ENCODE results near the gene PCDHA2. TPM values are rescaled to one million over a fixed set of nuclear protein-coding genes. Genes with fewer than 3 reads are reported as not detected.
A peak's percentile ranks its signal among the peaks of the same experiment; 100 is the strongest.

The PCDHA2 gene
- total and polyA plus RNA-seq, 2 of the 13 experiments (the other 11 are each of a cell fraction or from before 2014, with no cell fraction given) = not detected

DNA sequence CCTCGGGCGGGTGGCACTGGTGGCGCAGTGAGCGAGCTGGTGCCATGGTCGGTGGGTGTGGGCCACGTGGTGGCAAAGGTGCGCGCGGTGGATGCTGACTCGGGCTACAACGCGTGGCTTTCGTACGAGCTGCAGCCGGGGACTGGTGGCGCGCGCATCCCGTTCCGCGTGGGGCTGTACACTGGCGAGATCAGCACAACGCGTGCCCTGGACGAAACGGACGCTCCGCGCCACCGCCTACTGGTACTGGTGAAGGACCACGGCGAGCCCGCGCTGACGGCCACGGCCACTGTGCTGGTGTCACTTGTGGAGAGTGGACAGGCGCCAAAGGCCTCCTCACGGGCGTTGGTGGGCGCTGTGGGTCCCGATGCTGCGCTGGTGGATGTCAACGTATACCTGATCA is 14.2 kb downstream of the PCDHA2 start:
- WGBS (ENCODE audit: low lambda C conversion rate) = 86% methylated on average over 26 of the region's 43 CpGs
- intact Hi-C loops (cut with micrococcal nuclease; ENCODE audit: unreplicated experiment) (no loop called here), in situ Hi-C loops (cut with HindIII; ENCODE audit: extremely low pct_ligation_motif_present, low pct_unique_long_range_greater_than_20kb) (no loop called here)
- Histone ChIP-seq H3K9ac (ENCODE audit: insufficient read depth, low read depth, low read length) (no peak overlapping the region), H3K4me2 (ENCODE audit: low read depth, low read length) (no peak overlapping the region), H4K20me1 (ENCODE audit: insufficient read depth, low read length) (no peaks in the 10 kb centered on the region), H3K27ac (ENCODE audit: extremely low read length, insufficient read depth, low read length) (no peak overlapping the region), H3K9me3 (ENCODE audit: low read length) (peaks cover 11% of the 10 kb centered on the region; the same call in 1 of the 2 replicates), H3K79me2 (ENCODE audit: insufficient read depth, low read length) (no peaks in the 10 kb centered on the region), H2AFZ (ENCODE audit: low read length) (no peak overlapping the region), H3K4me3 (replicated peaks in 1 of 3; ENCODE audit: insufficient read depth in 1 of 3, low read depth in 2 of 3, low read length in 3 of 3) (no peak overlapping the region), H3K27me3 (ENCODE audit: control insufficient read depth in 1 of 2, insufficient read depth in 2 of 2, low read length in 2 of 2) (no peaks in the 10 kb centered on the region; a peak in 1 of 5 replicates), H3K36me3 (replicated peaks in 1 of 2; ENCODE audit: control insufficient read depth in 1 of 2, insufficient read depth in 2 of 2, low read length in 2 of 2) (no peaks in the 10 kb centered on the region), H3K4me1 (ENCODE audit: insufficient read depth, low read length) (no peaks in the 10 kb centered on the region)
- FAIRE-seq (no peak), DNase-seq (ENCODE audit: low spot score) (no peak), ATAC-seq (no peak)
- no peak for TF ChIP-seq NCOR1 (IDR thresholded peaks at IDR 0.05; ENCODE audit: borderline replicate concordance, low read length)
- ChIA-PET CTCF (ENCODE audit: low intra/inter-chr PET ratio, low total read pairs) (no interaction called here), POLR2A (no interaction called here)
- no TSS peak for BruUV-seq (replicated peaks)

DNA sequence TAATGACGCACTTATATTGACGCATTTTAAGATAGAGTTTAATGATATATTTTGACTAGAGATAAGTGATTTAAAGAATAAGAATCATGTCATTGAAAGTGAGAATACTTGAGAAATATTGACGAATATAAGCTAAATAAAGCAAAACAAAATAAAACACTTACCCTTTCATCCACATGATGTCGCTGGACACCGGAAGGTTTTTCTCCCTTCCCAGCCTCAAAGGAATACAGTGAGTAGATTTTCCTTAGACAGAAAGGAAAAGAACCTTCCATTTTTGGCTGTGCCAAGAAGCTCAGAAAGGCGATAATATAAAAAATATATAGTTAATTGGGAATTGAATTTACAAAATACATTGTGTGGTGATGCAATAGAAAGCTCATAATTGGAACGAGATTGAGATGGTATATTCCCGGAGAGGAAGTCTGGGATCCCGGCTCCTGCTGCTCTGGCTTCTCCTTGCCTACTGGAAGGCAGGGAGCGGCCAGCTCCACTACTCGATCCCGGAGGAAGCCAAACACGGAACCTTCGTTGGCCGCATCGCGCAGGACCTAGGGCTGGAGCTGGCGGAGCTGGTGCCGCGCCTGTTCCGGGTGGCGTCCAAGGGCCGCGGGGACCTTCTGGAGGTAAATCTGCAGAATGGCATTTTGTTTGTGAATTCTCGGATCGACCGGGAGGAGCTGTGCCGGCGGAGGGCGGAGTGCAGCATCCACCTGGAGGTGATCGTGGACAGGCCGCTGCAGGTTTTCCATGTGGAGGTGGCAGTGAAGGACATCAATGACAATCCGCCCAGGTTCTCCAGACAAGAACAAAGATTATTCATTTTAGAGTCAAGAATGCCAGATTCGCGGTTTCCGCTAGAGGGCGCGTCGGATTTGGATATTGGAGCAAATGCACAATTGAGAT is 27.0 kb downstream of the PCDHA2 start, which contains the start of gene PCDHA5:
TSS of gene PCDHA5 (plus strand) at position 239 of the 906 bp plus-strand sequence.
- ChIA-PET CTCF (ENCODE audit: low intra/inter-chr PET ratio, low total read pairs) (no interaction called here), POLR2A (no interaction called here)
- TF ChIP-seq ATF1 (CRISPR knock-in tag; IDR thresholded peaks at IDR 0.05) (no peak), TRIM24 (CRISPR knock-in tag; IDR thresholded peaks at IDR 0.05) (no peak), ZNF44 (CRISPR knock-in tag; IDR thresholded peaks at IDR 0.05) (no peak)
- TF ChIP-seq, protein P1, sequence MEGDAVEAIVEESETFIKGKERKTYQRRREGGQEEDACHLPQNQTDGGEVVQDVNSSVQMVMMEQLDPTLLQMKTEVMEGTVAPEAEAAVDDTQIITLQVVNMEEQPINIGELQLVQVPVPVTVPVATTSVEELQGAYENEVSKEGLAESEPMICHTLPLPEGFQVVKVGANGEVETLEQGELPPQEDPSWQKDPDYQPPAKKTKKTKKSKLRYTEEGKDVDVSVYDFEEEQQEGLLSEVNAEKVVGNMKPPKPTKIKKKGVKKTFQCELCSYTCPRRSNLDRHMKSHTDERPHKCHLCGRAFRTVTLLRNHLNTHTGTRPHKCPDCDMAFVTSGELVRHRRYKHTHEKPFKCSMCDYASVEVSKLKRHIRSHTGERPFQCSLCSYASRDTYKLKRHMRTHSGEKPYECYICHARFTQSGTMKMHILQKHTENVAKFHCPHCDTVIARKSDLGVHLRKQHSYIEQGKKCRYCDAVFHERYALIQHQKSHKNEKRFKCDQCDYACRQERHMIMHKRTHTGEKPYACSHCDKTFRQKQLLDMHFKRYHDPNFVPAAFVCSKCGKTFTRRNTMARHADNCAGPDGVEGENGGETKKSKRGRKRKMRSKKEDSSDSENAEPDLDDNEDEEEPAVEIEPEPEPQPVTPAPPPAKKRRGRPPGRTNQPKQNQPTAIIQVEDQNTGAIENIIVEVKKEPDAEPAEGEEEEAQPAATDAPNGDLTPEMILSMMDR (CRISPR knock-in tag; IDR thresholded peaks at IDR 0.05) = peak; percentile 56
- intact Hi-C loops (cut with micrococcal nuclease; ENCODE audit: unreplicated experiment) (no loop called here), in situ Hi-C loops (cut with HindIII; ENCODE audit: extremely low pct_ligation_motif_present, low pct_unique_long_range_greater_than_20kb) (no loop called here)
- DNase-seq (ENCODE audit: low spot score) (peak; percentile 12), ATAC-seq (no peak), FAIRE-seq (no peak)
- 49% methylated on average over 30 of the region's 39 CpGs for WGBS (ENCODE audit: low lambda C conversion rate)
- Histone ChIP-seq H3K36me3 (replicated peaks in 1 of 2; ENCODE audit: control insufficient read depth in 1 of 2, insufficient read depth in 2 of 2, low read length in 2 of 2) (no peaks in the 10 kb centered on the region), H3K4me2 (ENCODE audit: low read depth, low read length) (no peak within 1 kb of the TSS), H3K79me2 (ENCODE audit: insufficient read depth, low read length) (no peaks in the 10 kb centered on the region), H3K9me3 (ENCODE audit: low read length) (no peaks in the 10 kb centered on the region), H4K20me1 (ENCODE audit: insufficient read depth, low read length) (no peaks in the 10 kb centered on the region), H3K4me1 (ENCODE audit: insufficient read depth, low read length) (no peaks in the 10 kb centered on the region), H3K4me3 (replicated peaks in 1 of 3; ENCODE audit: insufficient read depth in 1 of 3, low read depth in 2 of 3, low read length in 3 of 3) (no peak within 1 kb of the TSS), H3K9ac (ENCODE audit: insufficient read depth, low read depth, low read length) (no peak within 1 kb of the TSS), H3K27ac (ENCODE audit: extremely low read length, insufficient read depth, low read length) (no peak within 1 kb of the TSS), H2AFZ (ENCODE audit: low read length) (no peak within 1 kb of the TSS), H3K27me3 (ENCODE audit: control insufficient read depth in 1 of 2, insufficient read depth in 2 of 2, low read length in 2 of 2) (no peaks in the 10 kb centered on the region; a peak in 1 of 5 replicates)
- BruUV-seq (replicated peaks) = no TSS peak
